ENCODE results near the gene FOXP1. TPM values are rescaled to one million over a fixed set of nuclear protein-coding genes. Genes with fewer than 3 reads are reported as not detected.
A peak's percentile ranks its signal among the peaks of the same experiment; 100 is the strongest.

Gene FOXP1
- total RNA-seq, 1 donor from 2014 or later = 113 TPM

GRCh38 chr3:71050538-71051258 lies 532.8 kb downstream of the FOXP1 start:
- peaks cover 41% of the 10 kb centered on the region for H3K36me3 Mint-ChIP-seq
- DNase-seq (ENCODE audit: extremely low spot score, unreplicated experiment) = no peak
- peak overlapping the region; percentile 34 for H3K27ac Mint-ChIP-seq
- H3K9me3 Mint-ChIP-seq = no peaks in the 10 kb centered on the region
- peaks cover 91% of the 10 kb centered on the region for H3K4me1 Mint-ChIP-seq (ENCODE audit: unreplicated experiment)
- H3K4me3 Mint-ChIP-seq = peak overlapping the region; percentile 63
- H3K27me3 Mint-ChIP-seq = no peaks in the 10 kb centered on the region
- TF ChIP-seq CTCF (conservative IDR thresholded peaks at IDR 0.05) = no peak

GRCh38 chr3:71050166-71050537 lies 533.4 kb downstream of the FOXP1 start:
- Mint-ChIP-seq H3K4me3 (peak overlapping the region; percentile 53), H3K27ac (peak overlapping the region; percentile 27), H3K27me3 (no peaks in the 10 kb centered on the region), H3K4me1 (ENCODE audit: unreplicated experiment) (peaks cover 86% of the 10 kb centered on the region), H3K36me3 (peaks cover 44% of the 10 kb centered on the region), H3K9me3 (no peaks in the 10 kb centered on the region)
- no peak for TF ChIP-seq CTCF (conservative IDR thresholded peaks at IDR 0.05)
- DNase-seq (ENCODE audit: extremely low spot score, unreplicated experiment) = no peak

GRCh38 chr3:71048948-71049347 lies 534.6 kb downstream of the FOXP1 start:
- H3K4me1 Mint-ChIP-seq (ENCODE audit: unreplicated experiment) = peaks cover 74% of the 10 kb centered on the region
- DNase-seq (ENCODE audit: extremely low spot score, unreplicated experiment) = no peak
- no peak for TF ChIP-seq CTCF (conservative IDR thresholded peaks at IDR 0.05)
- H3K27me3 Mint-ChIP-seq = no peaks in the 10 kb centered on the region
- H3K4me3 Mint-ChIP-seq = peak overlapping the region; percentile 37
- H3K9me3 Mint-ChIP-seq = no peaks in the 10 kb centered on the region
- H3K27ac Mint-ChIP-seq = peak overlapping the region; percentile 70
- H3K36me3 Mint-ChIP-seq = peaks cover 50% of the 10 kb centered on the region

GRCh38 chr3:71047616-71048531 lies 535.7 kb downstream of the FOXP1 start:
- peak overlapping the region; percentile 21 for H3K27ac Mint-ChIP-seq
- no peaks in the 10 kb centered on the region for H3K27me3 Mint-ChIP-seq
- TF ChIP-seq CTCF (conservative IDR thresholded peaks at IDR 0.05) = no peak
- H3K4me3 Mint-ChIP-seq = no peak overlapping the region
- peaks cover 54% of the 10 kb centered on the region for H3K36me3 Mint-ChIP-seq
- peaks cover 63% of the 10 kb centered on the region for H3K4me1 Mint-ChIP-seq (ENCODE audit: unreplicated experiment)
- H3K9me3 Mint-ChIP-seq = no peaks in the 10 kb centered on the region
- no peak for DNase-seq (ENCODE audit: extremely low spot score, unreplicated experiment)

GRCh38 chr3:71046791-71047190 lies 536.7 kb downstream of the FOXP1 start:
- Mint-ChIP-seq H3K36me3 (peaks cover 54% of the 10 kb centered on the region), H3K27me3 (no peaks in the 10 kb centered on the region), H3K9me3 (no peaks in the 10 kb centered on the region), H3K27ac (no peak overlapping the region), H3K4me3 (no peak overlapping the region), H3K4me1 (ENCODE audit: unreplicated experiment) (peaks cover 52% of the 10 kb centered on the region)
- TF ChIP-seq CTCF (conservative IDR thresholded peaks at IDR 0.05) = no peak
- DNase-seq (ENCODE audit: extremely low spot score, unreplicated experiment) = no peak

Measured in type B pancreatic cell (in vitro differentiated cells).